ENCODE data around the gene DNER. TPM values are rescaled to one million over a fixed set of nuclear protein-coding genes. Genes with fewer than 3 reads are reported as not detected.

DNER gene
- total and polyA plus RNA-seq, 10 of the 15 experiments (the other 5 are each of a cell fraction or from before 2014, with no cell fraction given): 0.04 to 0.08 (median 0.07) TPM; not detected in 7

DNA sequence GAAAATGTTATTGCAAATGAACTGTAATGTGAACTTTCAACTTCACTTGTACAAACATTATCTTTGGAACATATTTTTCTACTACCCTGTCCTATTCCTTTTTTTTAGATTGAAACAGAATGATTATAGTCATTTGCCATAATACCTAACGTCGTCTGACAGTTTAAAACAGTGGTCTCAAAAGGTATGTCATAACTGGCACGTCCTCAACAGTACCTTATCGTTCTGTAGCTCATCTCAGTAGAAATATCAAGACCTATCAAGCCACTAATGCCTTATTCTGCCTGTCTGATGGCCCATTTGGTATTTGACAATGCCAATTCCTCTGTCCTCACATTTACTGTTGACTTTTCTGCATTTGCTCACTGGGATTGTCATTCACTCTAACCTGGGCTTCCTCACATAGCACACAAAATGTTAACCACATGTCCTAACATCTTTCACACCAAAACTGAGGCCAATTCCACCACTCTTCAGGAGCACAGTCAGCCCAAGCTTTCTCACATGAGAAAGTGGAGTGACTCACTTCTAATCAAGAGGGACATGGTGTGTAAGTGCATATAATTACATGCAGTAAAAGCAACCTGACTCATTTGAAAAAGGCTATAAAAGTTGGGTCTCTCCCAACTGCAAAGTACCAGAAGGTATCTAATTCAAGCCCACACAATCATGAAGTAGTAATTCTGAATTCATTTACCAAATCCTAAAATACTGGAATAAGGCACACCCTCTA is 34.8 kb downstream of the DNER start (continued):
- TF ChIP-seq, protein P1, sequence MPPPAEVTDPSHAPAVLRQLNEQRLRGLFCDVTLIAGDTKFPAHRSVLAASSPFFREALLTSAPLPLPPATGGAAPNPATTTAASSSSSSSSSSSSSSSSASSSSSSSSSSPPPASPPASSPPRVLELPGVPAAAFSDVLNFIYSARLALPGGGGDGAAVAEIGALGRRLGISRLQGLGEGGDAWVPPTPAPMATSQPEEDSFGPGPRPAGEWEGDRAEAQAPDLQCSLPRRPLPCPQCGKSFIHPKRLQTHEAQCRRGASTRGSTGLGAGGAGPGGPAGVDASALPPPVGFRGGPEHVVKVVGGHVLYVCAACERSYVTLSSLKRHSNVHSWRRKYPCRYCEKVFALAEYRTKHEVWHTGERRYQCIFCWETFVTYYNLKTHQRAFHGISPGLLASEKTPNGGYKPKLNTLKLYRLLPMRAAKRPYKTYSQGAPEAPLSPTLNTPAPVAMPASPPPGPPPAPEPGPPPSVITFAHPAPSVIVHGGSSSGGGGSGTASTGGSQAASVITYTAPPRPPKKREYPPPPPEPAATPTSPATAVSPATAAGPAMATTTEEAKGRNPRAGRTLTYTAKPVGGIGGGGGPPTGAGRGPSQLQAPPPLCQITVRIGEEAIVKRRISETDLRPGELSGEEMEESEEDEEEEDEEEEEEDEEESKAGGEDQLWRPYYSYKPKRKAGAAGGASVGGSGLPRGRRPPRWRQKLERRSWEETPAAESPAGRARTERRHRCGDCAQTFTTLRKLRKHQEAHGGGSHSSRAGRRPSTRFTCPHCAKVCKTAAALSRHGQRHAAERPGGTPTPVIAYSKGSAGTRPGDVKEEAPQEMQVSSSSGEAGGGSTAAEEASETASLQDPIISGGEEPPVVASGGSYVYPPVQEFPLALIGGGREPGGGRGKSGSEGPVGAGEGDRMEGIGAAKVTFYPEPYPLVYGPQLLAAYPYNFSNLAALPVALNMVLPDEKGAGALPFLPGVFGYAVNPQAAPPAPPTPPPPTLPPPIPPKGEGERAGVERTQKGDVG (CRISPR knock-in tag; IDR thresholded peaks at IDR 0.05): no peak

DNA sequence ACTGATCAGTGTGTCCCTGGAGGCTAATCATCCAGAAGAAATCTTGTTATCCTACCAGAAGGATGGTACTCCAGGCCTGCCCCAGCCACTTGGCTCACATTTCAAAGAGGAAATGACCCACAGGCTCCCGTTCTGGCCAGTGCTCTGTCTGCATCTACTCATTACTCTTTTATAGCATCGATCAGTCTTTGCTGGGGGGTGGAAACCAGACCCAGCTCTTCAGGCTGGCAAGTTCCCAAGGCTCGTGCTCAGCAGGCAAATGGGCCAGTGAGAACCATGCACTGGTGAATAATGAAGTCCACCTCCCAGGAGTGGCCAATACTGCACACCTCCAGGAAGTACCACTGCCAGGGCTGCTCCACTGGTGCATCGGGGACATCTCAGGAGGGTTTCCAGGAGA is 38.8 kb downstream of the DNER start:
- Histone ChIP-seq H3K79me2 (ENCODE audit: control insufficient read depth, insufficient read depth, low read length) (no peaks in the 10 kb centered on the region), H2AFZ (ENCODE audit: control insufficient read depth, low read depth, low read length) (no peak overlapping the region), H3K4me2 (ENCODE audit: control insufficient read depth, insufficient read depth) (no peak overlapping the region), H3K4me3 (no peak overlapping the region), H3K27ac (ENCODE audit: control insufficient read depth, insufficient read depth) (no peak overlapping the region), H3K9ac (ENCODE audit: control insufficient read depth, insufficient read depth, low read length) (no peak overlapping the region), H3K4me1 (ENCODE audit: control insufficient read depth, insufficient read depth, low read length) (no peaks in the 10 kb centered on the region), H3K9me3 (replicated peaks; ENCODE audit: control insufficient read depth, insufficient read depth, low read length) (no peaks in the 10 kb centered on the region), H4K20me1 (ENCODE audit: control insufficient read depth, insufficient read depth) (0 out of 2 replicates have a peak, but pooled peaks cover 2% of the 10 kb centered on the region), H3K27me3 (replicated peaks in 1 of 2; ENCODE audit: control insufficient read depth in 2 of 2, insufficient read depth in 2 of 2, low read length in 1 of 2) (peaks cover 0 to 2% of the 10 kb centered on the region in 2 experiments; a peak in 3 of 4 replicates), H3K36me3 (ENCODE audit: control insufficient read depth in 2 of 2, insufficient read depth in 2 of 2, low read length in 1 of 2) (no peaks in the 10 kb centered on the region)
- FAIRE-seq: no peak
- DNase-seq (ENCODE audit: low read depth, low spot score): no peak
- ChIA-PET CTCF (no interaction called here), RAD21 (ENCODE audit: unreplicated experiment) (no interaction called here), POLR2A (no interaction called here), SMC1A (ENCODE audit: uncharacterized antibody, unreplicated experiment) (no interaction called here)
- WGBS (ENCODE audit: insufficient coverage, insufficient replicate concordance, low lambda C conversion rate, missing lambda C conversion rate): 13% methylated on average over 4 of the region's 4 CpGs
- intact Hi-C loops (cut with micrococcal nuclease; ENCODE audit: unreplicated experiment) (no loop called here), in situ Hi-C loops (cut with MboI) (no loop called here)
- BruUV-seq (replicated peaks): no TSS peak
- no peak for ATAC-seq
- TF ChIP-seq SP1 (IDR thresholded peaks at IDR 0.05; ENCODE audit: low read depth, low read length): no peak
- no peak for TF ChIP-seq ZNF592 (IDR thresholded peaks at IDR 0.05)
- TF ChIP-seq IRF5 (IDR thresholded peaks at IDR 0.05; ENCODE audit: borderline replicate concordance): no peak
- no peak for TF ChIP-seq LARP7 (IDR thresholded peaks at IDR 0.05)
- TF ChIP-seq CEBPZ (IDR thresholded peaks at IDR 0.05; ENCODE audit: low read depth, low read length): no peak
- TF ChIP-seq USF1 (IDR thresholded peaks at IDR 0.05; ENCODE audit: borderline replicate concordance, extremely low read length, insufficient read depth, low read depth, low read length): no peak
